Epithelial cell of proximal tubule (primary cell): Measurements from ENCODE around the gene TICAM2. TPM values are rescaled to one million over a fixed set of nuclear protein-coding genes. Genes with fewer than 3 reads are reported as not detected.

Experiments
- DNase-seq: peaks from one replicate; pipeline ENCODE4 v3.0.0-alpha.2; 2011; ENCODE audit warnings: low read depth
- H3K4me3 ChIP-seq: 2 replicates; pipeline ENCODE4 v1.5.1; 2011; ENCODE audit warnings: low read depth, mild to moderate bottlenecking, low read length
- total RNA-seq: library from RNA; depleted of rRNA; stranded (reverse); fragments of >200 nt; gene quantifications from 2 replicates; pipeline ENCODE4 v1.2.3, GENCODE V29; 2015
- TF ChIP-seq, protein P1 (sequence below): conservative IDR thresholded peaks from 2 replicates; pipeline ENCODE4 v1.5.1; 2012; ENCODE audit warnings: low read depth, mild to moderate bottlenecking, low read length

TICAM2 gene
- total RNA-seq, 1 donor from 2014 or later = 1.7 TPM

DNA sequence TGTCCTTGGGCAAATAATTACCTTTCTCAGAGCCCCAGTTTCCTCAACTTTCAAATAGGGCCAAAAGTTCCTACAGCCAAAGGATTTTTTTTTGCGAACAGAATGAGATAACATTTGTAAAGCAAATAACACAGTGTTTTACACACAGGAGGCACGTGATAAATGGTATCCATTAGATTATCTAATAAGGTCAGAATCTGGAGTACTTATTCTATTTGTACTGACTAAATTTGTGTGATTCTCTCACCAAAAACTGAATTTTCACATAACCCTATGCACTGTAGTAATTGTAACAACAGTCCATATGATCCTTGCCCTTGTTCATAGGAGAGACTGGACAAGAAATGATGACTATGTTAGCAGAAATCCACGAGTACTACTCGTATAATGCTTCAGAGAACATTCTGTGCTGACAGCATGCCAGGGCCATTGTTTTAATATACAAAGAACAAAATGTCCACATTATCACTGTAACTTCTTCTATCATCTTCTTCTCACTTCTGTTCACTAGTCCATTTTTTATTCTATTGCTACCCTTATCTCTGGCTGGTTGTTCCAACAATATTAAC is 43.8 kb downstream of the TICAM2 start:
- TF ChIP-seq, protein P1, sequence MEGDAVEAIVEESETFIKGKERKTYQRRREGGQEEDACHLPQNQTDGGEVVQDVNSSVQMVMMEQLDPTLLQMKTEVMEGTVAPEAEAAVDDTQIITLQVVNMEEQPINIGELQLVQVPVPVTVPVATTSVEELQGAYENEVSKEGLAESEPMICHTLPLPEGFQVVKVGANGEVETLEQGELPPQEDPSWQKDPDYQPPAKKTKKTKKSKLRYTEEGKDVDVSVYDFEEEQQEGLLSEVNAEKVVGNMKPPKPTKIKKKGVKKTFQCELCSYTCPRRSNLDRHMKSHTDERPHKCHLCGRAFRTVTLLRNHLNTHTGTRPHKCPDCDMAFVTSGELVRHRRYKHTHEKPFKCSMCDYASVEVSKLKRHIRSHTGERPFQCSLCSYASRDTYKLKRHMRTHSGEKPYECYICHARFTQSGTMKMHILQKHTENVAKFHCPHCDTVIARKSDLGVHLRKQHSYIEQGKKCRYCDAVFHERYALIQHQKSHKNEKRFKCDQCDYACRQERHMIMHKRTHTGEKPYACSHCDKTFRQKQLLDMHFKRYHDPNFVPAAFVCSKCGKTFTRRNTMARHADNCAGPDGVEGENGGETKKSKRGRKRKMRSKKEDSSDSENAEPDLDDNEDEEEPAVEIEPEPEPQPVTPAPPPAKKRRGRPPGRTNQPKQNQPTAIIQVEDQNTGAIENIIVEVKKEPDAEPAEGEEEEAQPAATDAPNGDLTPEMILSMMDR = no peak
- DNase-seq = no peak
- H3K4me3 ChIP-seq = no peak overlapping the region

DNA sequence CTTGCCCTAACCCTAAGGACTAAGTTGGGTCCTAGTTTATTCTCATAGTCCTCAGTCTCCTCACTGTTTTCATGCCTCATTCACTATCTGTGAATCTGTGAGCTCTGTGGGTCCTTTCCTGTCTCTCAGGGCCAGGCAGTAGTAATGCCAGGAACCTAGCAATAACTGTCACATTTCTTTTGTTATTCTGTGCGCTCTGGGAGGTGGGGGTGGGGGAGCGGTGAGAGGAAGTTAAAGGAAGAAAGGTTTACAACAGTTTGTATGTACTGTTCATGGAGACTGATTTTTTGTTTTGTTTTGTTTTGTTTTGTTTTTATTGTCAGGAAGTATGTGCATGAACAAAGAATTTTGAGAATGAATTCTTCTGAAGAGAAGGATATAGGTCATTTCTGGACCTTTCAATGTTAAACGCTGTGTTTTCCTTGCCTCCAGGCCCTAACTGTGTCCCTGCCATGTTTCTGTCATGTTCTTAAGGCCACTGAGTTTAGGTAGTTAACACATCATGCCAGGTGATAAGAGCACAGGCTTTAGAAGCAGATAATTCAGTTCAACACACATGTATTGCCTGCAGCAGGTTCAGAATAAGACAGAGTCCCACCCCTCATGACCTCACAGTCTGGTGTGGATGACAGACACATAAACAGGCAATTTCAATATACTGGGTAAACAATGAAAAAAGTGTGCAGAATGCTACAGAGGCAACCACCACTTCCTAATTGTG is 44.5 kb downstream of the TICAM2 start:
- TF ChIP-seq, protein P1 = no peak
- no peak for DNase-seq

DNA sequence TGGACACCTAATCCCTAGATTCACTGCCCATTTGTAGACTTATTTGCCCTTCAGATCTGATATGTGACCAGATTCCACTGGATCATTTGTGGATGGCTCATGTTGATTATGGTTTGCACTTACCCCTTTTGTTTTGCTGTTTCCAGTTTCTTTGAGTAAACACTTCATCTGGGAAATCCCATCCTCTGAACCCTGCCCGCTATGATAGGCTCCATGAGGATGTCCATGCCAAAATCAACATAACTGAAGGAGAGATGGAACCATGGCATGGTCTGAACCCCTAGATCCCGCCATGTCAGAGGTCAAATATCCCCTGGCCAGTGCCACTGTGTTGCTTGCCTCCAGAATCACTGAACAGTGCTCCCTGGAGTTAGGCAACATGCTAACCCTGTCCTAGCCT is 46.0 kb downstream of the TICAM2 start:
- TF ChIP-seq, protein P1 = no peak
- DNase-seq = no peak

More for the DNA sequence above, 44.5 kb downstream of the TICAM2 start:
- H3K4me3 ChIP-seq = no peak overlapping the region

DNA sequence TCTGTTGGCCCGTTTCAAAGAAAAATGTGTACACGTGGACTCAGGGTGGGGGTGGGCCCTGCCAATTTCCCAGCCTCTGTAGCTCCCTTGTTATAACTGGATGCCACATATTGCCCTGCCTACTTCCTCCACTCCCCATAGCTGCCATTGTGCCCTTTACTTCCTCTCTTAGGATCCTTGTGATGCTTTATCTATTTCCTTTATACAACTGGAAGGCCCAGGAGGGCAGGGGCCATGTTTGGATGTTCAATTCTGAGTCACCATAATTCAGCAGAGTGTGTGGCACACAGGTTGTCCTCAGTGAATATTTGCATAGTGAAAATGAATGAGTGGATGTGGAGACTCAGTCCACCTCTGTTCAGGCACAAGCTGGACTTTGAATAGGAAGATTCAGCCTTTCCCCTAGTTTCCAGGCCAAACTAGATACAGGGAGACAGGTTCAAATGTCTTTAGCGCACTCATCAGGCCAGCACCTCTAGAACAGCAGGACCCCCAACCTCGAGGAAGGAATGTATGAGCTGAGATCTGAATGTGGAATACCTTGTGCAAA is 47.1 kb downstream of the TICAM2 start:
- TF ChIP-seq, protein P1 = no peak
- no peak overlapping the region for H3K4me3 ChIP-seq
- no peak for DNase-seq

More for the DNA sequence above, 46.0 kb downstream of the TICAM2 start:
- H3K4me3 ChIP-seq = no peak overlapping the region

DNA sequence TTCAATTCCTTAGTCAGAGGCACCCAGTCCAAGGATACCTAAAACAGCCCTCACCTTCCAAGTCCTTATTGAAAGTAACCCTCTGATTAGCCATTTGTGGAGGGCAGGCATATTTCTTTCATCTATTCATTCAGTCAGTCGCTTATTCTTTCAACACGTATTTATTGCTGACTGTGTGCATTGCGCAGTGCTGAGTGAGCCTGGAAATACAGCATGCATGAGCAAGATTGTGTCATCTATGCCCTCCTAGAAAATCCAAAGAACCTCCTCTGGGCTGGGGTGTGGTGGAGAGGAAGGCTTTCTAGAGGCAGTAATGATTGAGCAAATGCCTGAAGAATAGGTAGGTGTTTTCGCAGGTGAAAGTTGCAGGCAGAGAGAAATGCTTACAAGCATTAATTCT is 49.2 kb downstream of the TICAM2 start:
- TF ChIP-seq, protein P1 = no peak
- no peak for DNase-seq
- H3K4me3 ChIP-seq = no peak overlapping the region

DNA sequence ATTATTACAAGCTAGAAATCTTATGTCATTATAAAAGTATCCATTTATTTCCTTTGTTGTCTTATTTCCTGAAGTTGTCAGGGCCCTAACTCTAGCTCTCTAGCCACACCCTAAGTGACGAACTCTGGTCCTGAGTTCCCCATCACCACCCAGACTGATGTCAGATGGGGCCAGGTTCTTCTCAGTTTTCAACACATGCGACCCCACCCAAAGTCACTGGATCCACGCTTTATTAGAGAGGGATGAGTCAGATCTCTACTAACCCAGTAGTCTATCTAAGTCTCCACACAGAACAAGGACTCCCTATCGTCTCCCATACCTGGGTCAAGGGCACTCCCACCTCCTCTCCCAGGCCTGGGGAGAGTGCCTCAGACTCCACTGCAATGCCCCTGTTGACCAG is 50.9 kb downstream of the TICAM2 start:
- no peak for DNase-seq
- TF ChIP-seq, protein P1 = no peak
- no peak overlapping the region for H3K4me3 ChIP-seq
